Globus pallidus (tissue), 1 donor: Measurements from ENCODE around the gene NOC4L.
"Not testable (repeated sequence)": the region's sequence is repeated elsewhere in the genome, so short reads cannot be mapped to it uniquely, and the experiment has no call there.

Experiments used
- DNase-seq: peaks from one replicate; pipeline ENCODE4 v3.0.0-alpha.2; 2015; ENCODE audit warnings: low spot score

Gene NOC4L

GRCh38 chr12:132123970-132124765 is 20.1 kb upstream of the NOC4L start:
- DNase-seq = no peak

- DNase-seq = no peak
These were observed 19.4 kb upstream of the NOC4L start for GRCh38 chr12:132124766-132125425.

- DNase-seq = no peak
These were observed 18.5 kb upstream of the NOC4L start for GRCh38 chr12:132125736-132126135.

- DNase-seq = no peak
These were observed 17.2 kb upstream of the NOC4L start for GRCh38 chr12:132127041-132127440.

GRCh38 chr12:132129007-132129406 is 15.2 kb upstream of the NOC4L start:
- DNase-seq = no peak

GRCh38 chr12:132130690-132131089 is 13.6 kb upstream of the NOC4L start:
- DNase-seq = no peak

GRCh38 chr12:132131229-132131628 is 13.0 kb upstream of the NOC4L start:
- DNase-seq = no peak

- DNase-seq = no peak
These were observed 12.3 kb upstream of the NOC4L start for GRCh38 chr12:132131952-132132351.

- DNase-seq = no peak
These were observed 11.4 kb upstream of the NOC4L start for GRCh38 chr12:132132609-132133430.

- DNase-seq = no peak
These were observed 10.2 kb upstream of the NOC4L start for GRCh38 chr12:132133952-132134652.

GRCh38 chr12:132134653-132135183 is 9.5 kb upstream of the NOC4L start:
- not testable (repeated sequence) for DNase-seq

GRCh38 chr12:132136226-132136625 is 8.0 kb upstream of the NOC4L start:
- not testable (repeated sequence) for DNase-seq

GRCh38 chr12:132137483-132138125 is 6.7 kb upstream of the NOC4L start:
- no peak for DNase-seq

GRCh38 chr12:132138941-132139871 is 5.1 kb upstream of the NOC4L start:
- no peak for DNase-seq

GRCh38 chr12:132139912-132140311 is 4.3 kb upstream of the NOC4L start:
- no peak for DNase-seq

- no peak for DNase-seq
These were observed 3.8 kb upstream of the NOC4L start for GRCh38 chr12:132140501-132140900.

- no peak for DNase-seq
These were observed 3.1 kb upstream of the NOC4L start for GRCh38 chr12:132140918-132141841.

- DNase-seq = no peak
These were observed 2.1 kb upstream of the NOC4L start for GRCh38 chr12:132141976-132142678.
